GM13976 (cell line): ENCODE measurements around the gene TRIM6.

Experiments used
- DNase-seq: peaks from one replicate; pipeline ENCODE4 v3.0.0; 2012; ENCODE audit warnings: low spot score
- CTCF ChIP-seq: IDR thresholded peaks from 2 replicates; pipeline ENCODE4 v1.5.1; 2012; ENCODE audit warnings: borderline replicate concordance, mild to moderate bottlenecking; ENCODE audit not compliant: insufficient read depth; ENCODE audit errors: extremely low read depth, missing control alignments, control extremely low read depth
- in situ Hi-C: fragments of 300-500 bp; cut with MboI; formaldehyde crosslinking; loops from one replicate; pipeline ENCODE4 v1.12.0; 2022; ENCODE audit warnings: low sequenced_read_pairs, mixed read lengths, inconsistent platforms; ENCODE audit not compliant: unreplicated experiment

The TRIM6 gene

GRCh38 chr11:5625281-5625680, 28.8 kb downstream of the TRIM6 start:
- DNase-seq, result no peak
- TF ChIP-seq CTCF, result no peak

GRCh38 chr11:5626196-5626595, 29.8 kb downstream of the TRIM6 start:
- in situ Hi-C loops, result no loop called here
- no peak for TF ChIP-seq CTCF
- DNase-seq, result no peak

More at GRCh38 chr11:5625281-5625680, 28.8 kb downstream of the TRIM6 start:
- in situ Hi-C loops, result no loop called here

GRCh38 chr11:5631417-5631816, 35.0 kb downstream of the TRIM6 start:
- in situ Hi-C loops, result no loop called here
- TF ChIP-seq CTCF, result no peak
- no peak for DNase-seq

- peak; percentile 74 for DNase-seq
- in situ Hi-C loops, result no loop called here
- no peak for TF ChIP-seq CTCF
Observed at GRCh38 chr11:5631969-5632635, 35.7 kb downstream of the TRIM6 start.

- in situ Hi-C loops, result no loop called here
- TF ChIP-seq CTCF, result no peak
- no peak for DNase-seq
Observed at GRCh38 chr11:5639953-5640352, 43.5 kb downstream of the TRIM6 start.

- in situ Hi-C loops, result no loop called here
- no peak for DNase-seq
- no peak for TF ChIP-seq CTCF
Observed at GRCh38 chr11:5643585-5643984, 47.1 kb downstream of the TRIM6 start.
